Motor neuron (in vitro differentiated cells): ENCODE data around the gene EHMT1. TPM values are rescaled to one million over a fixed set of nuclear protein-coding genes. Genes with fewer than 3 reads are reported as not detected.
A peak's percentile ranks its signal among the peaks of the same experiment; 100 is the strongest.
"Not testable (repeated sequence)": the region's sequence is repeated elsewhere in the genome, so short reads cannot be mapped to it uniquely, and the experiment has no call there.

Source experiments
- ATAC-seq, 8 experiments: fragments of 200-7000 bp; cut with Tn5 transposase; replicated peaks in 6 of 8; 2 replicates each; pipeline ENCODE4 v1.8.0; 2021; ENCODE audit warnings: mild to moderate bottlenecking in 8 of 8, moderate library complexity in 8 of 8
- H3K27ac ChIP-seq, 2 donors: fragments of 250-450 bp; sonication (Bioruptor Pico); 2 replicates each; pipeline ENCODE4 v1.9.0; 2021; ENCODE audit warnings: antibody characterized with exemption in 2 of 2, mild to moderate bottlenecking in 2 of 2, moderate library complexity in 1 of 2
- H3K4me1 ChIP-seq, 2 donors: fragments of 250-450 bp; sonication (Bioruptor Pico); replicated peaks in 1 of 2; 2 replicates each; pipeline ENCODE4 v1.6.1; 2021; ENCODE audit warnings: antibody characterized with exemption in 2 of 2, mild to moderate bottlenecking in 2 of 2, moderate library complexity in 1 of 2
- H3K4me3 ChIP-seq, 5 donors: fragments of 250-450 bp; sonication (Bioruptor Pico); 2 replicates each; pipeline ENCODE4 v1.9.0; 2021; ENCODE audit warnings: antibody characterized with exemption in 5 of 5, mild to moderate bottlenecking in 5 of 5, moderate library complexity in 4 of 5
- WGBS, 10 experiments: fragments of 450-650 bp; shearing (Covaris generic); methylation state at CpG; one replicate each; pipeline ENCODE4 v1.0.0; 2022; 5-methylcytosine and 5-hydroxymethylcytosine counted together
- in situ Hi-C, 9 experiments: fragments of 400-800 bp; cut with MboI; loops; one replicate each; pipeline ENCODE4 v1.15.0; 2021; ENCODE audit warnings: low sequenced_read_pairs in 9 of 9, low pct_unique_long_range_greater_than_20kb in 2 of 9; ENCODE audit not compliant: unreplicated experiment in 9 of 9
- total RNA-seq, 8 experiments: library from RNA; unstranded; fragments of 300-600 nt; gene quantifications; 2 replicates each; pipeline versions ENCODE4 v1.2.3 to v1.2.4, GENCODE V29; 2022

EHMT1 gene
- total RNA-seq, 8 experiments from 2014 or later: 25.0 to 90.6 (median 42.6) TPM

DNA sequence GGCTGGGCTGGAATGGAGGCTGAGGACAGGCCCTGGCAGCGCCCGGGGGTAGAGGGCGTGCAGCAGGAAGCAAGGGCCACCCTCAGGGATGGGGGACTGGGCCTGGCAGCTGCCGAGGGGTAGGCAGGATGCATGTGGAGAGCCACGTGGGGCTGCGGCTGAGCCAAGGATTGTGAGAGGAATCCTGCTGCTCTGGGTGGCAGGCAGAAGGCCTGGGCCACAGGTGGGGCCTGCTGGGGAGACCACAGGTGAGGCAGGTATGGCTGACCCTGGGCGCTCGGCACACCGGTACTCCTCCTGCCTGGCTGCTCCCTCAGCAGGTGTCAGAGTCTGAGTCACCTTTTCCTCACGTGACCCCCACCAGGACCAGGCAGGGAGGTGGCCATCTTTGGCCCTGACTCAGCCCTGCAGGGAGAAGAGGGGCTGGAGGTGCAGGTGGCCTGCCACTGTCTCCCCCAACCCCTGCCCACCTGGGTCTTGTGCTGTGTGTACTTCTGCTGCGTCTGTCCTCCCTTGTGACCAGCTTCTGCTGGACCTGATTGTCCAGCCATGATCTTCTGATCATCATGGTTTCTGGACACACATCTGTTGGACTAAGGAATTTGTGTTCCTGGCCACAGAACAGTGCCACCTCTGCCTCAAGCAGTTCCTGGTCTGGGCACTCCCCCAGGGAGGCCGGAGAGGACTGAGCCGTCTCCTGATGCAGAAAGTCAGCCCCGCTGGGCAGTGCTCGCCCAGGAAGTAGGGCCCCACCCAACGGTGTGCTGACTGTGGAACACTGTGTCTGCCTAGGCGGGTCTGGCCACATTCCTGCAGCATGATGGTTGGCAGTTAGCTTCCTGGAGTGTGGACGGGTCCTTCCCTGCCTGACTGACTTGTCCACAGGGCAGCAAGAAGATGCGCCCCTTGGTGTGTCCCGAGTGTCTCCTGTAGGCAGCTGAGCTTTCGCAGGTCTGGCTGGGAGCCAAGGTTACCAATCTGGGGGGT, 6.9 kb upstream of the EHMT1 start:
- WGBS, 10 experiments: 0 to 93% (median 87%) methylated on average over 2 to 6 of the region's 21 CpGs; no CpG with 5 or more reads in 5 of the 10 experiments
- H3K4me3 ChIP-seq: no peak overlapping the region
- H3K4me1 ChIP-seq: peaks cover 12% of the 10 kb centered on the region in 2 donors
- in situ Hi-C loops: no loop called here
- H3K27ac ChIP-seq: no peak overlapping the region
- peak in 7 of 8 experiments; percentile 5 to 94 (median 33) for ATAC-seq

DNA sequence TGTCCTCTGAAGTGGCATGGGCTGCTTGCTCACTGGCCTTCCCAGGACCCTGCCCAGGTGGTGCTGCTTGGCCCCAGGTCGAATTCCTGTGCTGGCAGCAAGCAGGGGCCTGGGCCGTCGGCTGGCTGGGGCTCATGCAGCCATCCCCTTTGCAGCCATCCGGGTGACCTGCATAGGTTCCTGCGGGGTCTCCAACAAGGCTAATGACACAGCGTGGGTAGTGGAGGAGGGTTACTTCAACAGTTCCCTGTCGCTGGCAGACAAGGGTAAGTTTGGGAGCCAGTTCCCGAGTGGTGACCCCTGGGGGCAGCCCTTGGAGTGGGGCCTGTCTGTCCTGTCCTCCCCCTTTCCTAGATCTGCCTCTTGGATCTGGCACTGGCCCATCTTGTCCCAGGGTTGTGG, 6.1 kb upstream of the EHMT1 start:
- WGBS, 10 experiments: 67 to 80% methylated on average over 1 to 4 of the region's 8 CpGs; no CpG with 5 or more reads in 8 of the 10 experiments
- H3K27ac ChIP-seq: no peak overlapping the region
- in situ Hi-C loops: no loop called here
- no peak overlapping the region for H3K4me3 ChIP-seq
- ATAC-seq: peak in 1 of 8 experiments; percentile 2
- peaks cover 9 to 10% of the 10 kb centered on the region in 2 donors for H3K4me1 ChIP-seq

DNA sequence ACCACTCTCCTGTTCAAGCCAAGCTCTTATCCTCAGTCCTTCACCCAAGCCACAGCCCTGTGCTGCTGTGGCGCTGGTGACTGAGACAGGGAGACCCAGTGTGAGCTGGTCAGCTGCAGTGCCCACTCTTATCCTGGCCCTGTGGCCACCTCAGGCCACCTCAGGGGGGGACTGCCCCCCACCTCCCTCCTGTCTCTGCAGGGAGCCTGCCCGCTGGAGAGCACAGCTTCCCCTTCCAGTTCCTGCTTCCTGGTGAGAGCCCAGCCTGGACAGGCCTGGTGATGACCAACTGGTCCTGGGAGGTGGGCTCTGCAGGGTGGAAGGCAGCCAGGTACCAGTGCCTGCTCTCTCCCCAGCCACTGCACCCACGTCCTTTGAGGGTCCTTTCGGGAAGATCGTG, 5.5 kb upstream of the EHMT1 start:
- H3K4me1 ChIP-seq: peaks cover 6 to 8% of the 10 kb centered on the region in 2 donors
- peak in 1 of 8 experiments; percentile 3 for ATAC-seq
- WGBS, 10 experiments: no CpG with 5 or more reads among the region's 5 CpGs
- H3K4me3 ChIP-seq: no peak overlapping the region
- H3K27ac ChIP-seq: no peak overlapping the region
- in situ Hi-C loops: no loop called here

DNA sequence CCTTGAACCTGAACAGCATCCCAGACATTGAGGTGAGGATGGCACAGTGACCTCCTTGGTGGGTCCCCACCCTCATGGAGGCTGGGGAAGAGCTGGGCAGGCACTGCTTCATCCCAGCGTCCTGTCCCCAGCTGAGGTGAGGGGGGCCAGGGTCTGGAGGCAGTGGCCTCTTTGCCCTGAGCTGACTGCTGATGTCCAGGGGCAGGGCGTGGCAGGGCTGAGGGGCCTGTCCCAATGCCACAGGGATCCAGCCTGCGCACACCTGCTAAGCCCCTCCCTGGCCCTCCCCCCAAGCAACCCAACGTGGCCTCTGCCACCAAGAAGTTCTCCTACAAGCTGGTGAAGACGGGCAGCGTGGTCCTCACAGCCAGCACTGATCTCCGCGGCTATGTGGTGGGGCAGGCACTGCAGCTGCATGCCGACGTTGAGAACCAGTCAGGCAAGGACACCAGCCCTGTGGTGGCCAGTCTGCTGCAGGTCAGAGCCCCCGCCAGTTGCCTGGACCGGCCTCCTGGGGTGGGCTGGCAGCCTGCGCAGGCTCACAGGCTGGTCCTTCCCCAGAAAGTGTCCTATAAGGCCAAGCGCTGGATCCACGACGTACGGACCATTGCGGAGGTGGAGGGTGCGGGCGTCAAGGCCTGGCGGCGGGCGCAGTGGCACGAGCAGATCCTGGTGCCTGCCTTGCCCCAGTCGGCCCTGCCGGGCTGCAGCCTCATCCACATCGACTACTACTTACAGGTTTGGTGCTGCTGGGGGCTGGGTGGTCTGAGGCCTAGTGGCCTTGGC, 4.9 kb upstream of the EHMT1 start:
- WGBS, 10 experiments: 90 to 100% (median 100%) methylated on average over 1 to 2 of the region's 27 CpGs; no CpG with 5 or more reads in 7 of the 10 experiments
- H3K4me1 ChIP-seq: peaks cover 6 to 8% of the 10 kb centered on the region in 2 donors
- no peak overlapping the region for H3K27ac ChIP-seq
- no peak overlapping the region for H3K4me3 ChIP-seq
- no peak for ATAC-seq
- in situ Hi-C loops: no loop called here

DNA sequence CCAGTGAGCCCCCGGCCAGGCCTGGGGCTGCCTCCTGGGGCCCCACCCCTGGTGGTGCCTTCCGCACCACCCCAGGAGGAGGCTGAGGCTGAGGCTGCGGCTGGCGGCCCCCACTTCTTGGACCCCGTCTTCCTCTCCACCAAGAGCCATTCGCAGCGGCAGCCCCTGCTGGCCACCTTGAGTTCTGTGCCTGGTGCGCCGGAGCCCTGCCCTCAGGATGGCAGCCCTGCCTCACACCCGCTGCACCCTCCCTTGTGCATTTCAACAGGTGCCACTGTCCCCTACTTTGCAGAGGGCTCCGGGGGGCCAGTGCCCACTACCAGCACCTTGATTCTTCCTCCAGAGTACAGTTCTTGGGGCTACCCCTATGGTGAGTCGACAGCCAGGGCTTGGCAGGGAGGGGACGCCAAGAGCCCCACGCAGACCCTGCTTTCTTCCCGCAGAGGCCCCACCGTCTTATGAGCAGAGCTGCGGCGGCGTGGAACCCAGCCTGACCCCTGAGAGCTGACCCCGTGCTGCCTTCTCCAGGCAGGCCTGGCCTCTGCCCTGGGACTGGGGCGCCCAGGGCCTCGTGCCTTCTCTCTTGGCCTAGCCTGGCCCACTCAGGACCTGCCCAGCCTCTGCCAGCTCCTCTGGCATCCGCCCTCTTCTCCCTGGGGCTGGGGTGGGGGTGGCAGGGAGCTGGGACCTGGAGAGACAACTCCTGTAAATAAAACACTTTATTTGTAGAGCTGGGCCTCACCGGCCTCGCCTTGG, 4.0 kb upstream of the EHMT1 start:
- no peak for ATAC-seq

DNA sequence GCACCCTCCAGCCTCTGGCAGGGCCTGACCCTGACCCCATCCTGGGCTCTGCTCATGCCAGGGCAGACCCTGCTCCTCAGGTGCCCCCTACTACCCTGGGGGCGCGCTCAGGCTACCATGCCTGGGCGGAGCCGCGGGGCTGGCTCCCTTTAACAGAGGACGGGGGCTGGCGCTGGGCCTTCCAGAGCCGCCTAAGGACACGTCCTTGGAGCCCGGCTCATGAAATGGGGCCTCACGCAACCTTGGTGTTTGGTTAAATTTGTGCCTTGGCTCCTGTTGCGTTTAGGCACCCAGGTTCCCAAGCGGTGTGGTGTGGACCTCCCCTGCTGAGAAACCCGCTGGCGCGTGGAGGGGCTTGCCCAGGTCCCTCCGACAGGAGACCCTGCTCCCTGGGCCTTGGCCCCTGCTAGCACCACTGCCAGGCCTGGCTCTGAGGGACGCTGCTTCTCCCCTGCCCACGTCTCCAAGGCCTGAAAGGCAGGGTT, 3.4 kb upstream of the EHMT1 start:
- Histone ChIP-seq H3K27ac (no peak overlapping the region), H3K4me1 (peaks cover 8 to 14% of the 10 kb centered on the region in 2 donors), H3K4me3 (no peak overlapping the region)
- no peak for ATAC-seq
- 80 to 100% methylated on average over 2 of the region's 19 CpGs; no CpG with 5 or more reads in 8 of the 10 experiments for WGBS, 10 experiments
- in situ Hi-C loops: no loop called here

More for the DNA sequence above, 4.0 kb upstream of the EHMT1 start:
- Histone ChIP-seq H3K27ac (no peak overlapping the region), H3K4me3 (no peak overlapping the region), H3K4me1 (peaks cover 6 to 8% of the 10 kb centered on the region in 2 donors)
- in situ Hi-C loops: no loop called here
- WGBS, 10 experiments: 90 to 100% (median 92%) methylated on average over 2 to 9 of the region's 25 CpGs; no CpG with 5 or more reads in 7 of the 10 experiments

DNA sequence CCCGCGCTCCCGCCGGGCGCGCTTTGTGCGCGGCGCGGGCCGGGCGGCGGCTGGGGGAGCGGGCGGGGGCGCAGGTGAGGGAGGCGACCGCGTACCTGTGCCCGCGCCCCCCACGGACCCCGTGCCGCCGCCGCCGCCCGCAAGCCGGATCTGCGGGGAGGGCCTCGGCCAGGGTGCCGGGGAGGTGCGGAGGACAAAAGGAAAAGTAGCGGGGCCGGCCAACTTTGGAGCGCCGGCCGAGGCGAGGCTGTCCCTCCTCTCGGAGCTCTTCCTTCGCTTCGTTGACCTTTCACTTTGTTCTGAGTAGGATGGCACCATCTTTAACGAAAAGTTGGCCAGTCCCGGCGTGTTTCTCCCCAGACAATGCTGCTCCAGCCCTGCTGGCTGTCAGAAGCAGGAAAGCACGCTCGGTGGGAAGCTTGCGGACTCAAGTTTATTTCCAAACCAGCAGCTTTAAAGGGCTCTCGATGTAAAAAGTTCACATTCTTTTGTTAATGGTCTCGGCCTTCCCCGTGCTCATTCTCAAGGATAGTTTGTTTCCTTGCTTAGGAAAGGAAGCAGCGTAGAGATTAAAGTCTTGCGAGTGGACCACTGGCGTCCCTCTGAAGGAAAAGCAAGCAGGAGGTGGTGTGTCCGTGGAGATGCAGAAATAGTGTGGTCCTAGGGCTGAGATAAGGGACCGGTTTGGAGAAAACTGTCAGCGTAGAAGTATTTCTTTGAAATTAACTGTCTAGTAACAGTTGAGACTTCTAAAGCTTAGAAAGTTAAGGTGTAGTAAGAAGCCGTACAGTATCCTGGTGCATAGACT, 639 bp downstream of the EHMT1 start:
- peak; percentile 4 to 41 (median 12) for ATAC-seq
- in situ Hi-C loops: loop anchor here in 1 of 9 experiments (10.0 kb wide), 1 partner anchor 65 kb away; no protein-coding TSS in a partner anchor
- Histone ChIP-seq H3K4me1 (peaks cover 20 to 26% of the 10 kb centered on the region in 2 donors), H3K27ac (peak overlapping the region; percentile 23 to 93), H3K4me3 (peak overlapping the region; percentile 60 to 99 (median 81))
- WGBS, 10 experiments: 0 to 5% (median 1%) methylated on average over 1 to 16 of the region's 58 CpGs; no CpG with 5 or more reads in 2 of the 10 experiments

DNA sequence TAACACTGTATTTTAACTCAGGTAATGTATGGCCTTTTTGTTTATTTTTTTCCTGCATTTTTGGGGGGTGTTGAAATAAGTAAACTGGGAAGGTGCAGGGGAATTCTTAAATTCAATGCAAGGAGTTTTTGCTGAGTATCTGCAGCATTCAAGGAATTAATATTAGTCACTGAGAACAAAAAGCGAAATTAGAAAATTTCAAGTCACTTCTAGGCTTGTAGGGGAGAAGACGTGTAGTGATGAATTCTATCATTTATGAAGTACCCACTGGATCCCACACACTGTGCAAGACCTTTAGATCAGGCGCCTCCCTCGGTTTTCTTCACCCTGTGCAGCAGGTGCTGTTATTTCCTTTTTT, 1.2 kb downstream of the EHMT1 start:
- Histone ChIP-seq H3K27ac (no peak overlapping the region), H3K4me1 (peaks cover 20 to 26% of the 10 kb centered on the region in 2 donors), H3K4me3 (peak overlapping the region; percentile 60 to 99 (median 81))
- in situ Hi-C loops: loop anchor here in 1 of 9 experiments (10.0 kb wide), 1 partner anchor 65 kb away; no protein-coding TSS in a partner anchor
- ATAC-seq: no peak
- 33 to 71% (median 58%) methylated on average over 2 to 4 of the region's 4 CpGs; no CpG with 5 or more reads in 3 of the 10 experiments for WGBS, 10 experiments

DNA sequence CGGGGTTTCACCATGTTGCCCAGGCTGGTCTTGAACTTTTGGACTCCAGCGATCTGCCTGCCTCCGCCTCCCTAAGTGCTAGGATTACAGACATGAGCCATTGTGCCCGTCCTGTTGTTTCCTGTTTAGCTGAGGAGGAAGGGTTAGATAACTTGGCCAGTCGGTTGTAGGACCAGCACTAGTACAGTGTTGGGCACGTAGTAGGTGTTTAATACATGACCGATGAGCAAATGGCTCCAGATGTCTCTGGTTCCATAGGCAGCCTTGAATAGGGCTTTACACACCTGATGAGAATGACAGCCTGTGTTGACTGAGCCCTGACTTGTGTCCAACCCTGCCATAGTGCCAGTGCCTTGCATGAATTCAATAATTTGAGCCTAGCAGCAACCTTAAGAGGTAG, 1.8 kb downstream of the EHMT1 start:
- Histone ChIP-seq H3K27ac (no peak overlapping the region), H3K4me3 (peak overlapping the region in 3 of 5 donors; percentile 60 to 99 (median 81)), H3K4me1 (peaks cover 20 to 26% of the 10 kb centered on the region in 2 donors)
- in situ Hi-C loops: loop anchor here in 1 of 9 experiments (10.0 kb wide), 1 partner anchor 64 kb away; no protein-coding TSS in a partner anchor
- no peak for ATAC-seq
- 72 to 90% (median 85%) methylated on average over 3 to 7 of the region's 7 CpGs; no CpG with 5 or more reads in 5 of the 10 experiments for WGBS, 10 experiments

DNA sequence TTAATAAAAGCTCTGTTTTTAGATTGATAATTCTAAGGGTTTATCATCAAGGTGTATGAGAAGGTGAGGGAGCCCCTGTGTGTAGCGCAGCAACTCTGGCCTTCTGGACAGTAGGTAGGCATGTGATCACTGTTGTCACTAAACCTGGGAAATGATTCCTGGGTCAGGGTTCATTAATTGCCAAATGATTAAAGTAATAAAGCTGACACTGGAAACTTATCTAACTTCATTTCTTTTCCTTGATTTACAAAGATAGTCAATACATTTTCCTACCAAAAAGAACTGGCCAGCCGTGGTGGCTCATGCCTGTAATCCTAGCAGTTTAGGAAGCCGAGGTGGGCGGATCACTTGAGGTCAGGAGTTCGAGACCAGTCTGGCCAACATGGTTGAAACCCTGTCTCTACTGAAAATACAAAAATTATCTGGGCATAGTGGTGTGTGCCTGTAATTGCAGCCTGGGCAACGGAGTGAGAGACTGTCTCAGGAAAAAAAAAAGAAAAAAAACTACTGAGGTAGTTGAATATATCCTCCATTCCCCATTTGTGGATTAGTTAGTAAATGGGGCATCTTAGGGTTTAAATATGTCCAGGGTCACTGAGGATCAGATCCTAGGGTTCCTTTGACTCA, 2.4 kb downstream of the EHMT1 start:
- Histone ChIP-seq H3K27ac (no peak overlapping the region), H3K4me3 (peak overlapping the region in 1 of 5 donors; percentile 1), H3K4me1 (peaks cover 20 to 26% of the 10 kb centered on the region in 2 donors)
- in situ Hi-C loops: loop anchor here in 1 of 9 experiments (10.0 kb wide), 1 partner anchor 64 kb away; no protein-coding TSS in a partner anchor
- ATAC-seq: no peak
- 45 to 100% (median 64%) methylated on average over 1 to 5 of the region's 6 CpGs; no CpG with 5 or more reads in 1 of the 10 experiments for WGBS, 10 experiments

DNA sequence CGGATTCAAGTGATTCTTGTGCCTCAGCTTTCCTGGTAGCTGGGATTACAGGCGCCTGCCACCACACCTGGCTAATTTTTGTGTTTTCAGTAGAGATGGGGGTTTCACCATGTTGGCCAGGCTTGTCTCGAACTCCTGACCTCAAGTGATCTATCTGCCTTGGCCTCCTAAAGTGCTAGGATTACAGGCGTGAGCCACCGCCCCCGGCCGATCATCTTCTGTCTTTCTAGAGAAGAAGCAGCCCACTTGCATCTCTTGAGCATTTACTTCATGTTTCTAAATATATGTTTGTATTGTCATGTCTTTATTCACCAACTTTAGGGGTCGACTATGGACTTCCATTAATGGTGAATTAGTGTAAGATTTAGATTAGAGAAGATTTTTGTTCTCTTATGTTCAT, 3.4 kb downstream of the EHMT1 start:
- H3K4me1 ChIP-seq: peaks cover 19 to 25% of the 10 kb centered on the region in 2 donors
- in situ Hi-C loops: loop anchor here in 1 of 9 experiments (10.0 kb wide), 1 partner anchor 63 kb away; no protein-coding TSS in a partner anchor
- WGBS, 10 experiments: 80 to 100% (median 100%) methylated on average over 1 to 5 of the region's 8 CpGs; no CpG with 5 or more reads in 1 of the 10 experiments
- H3K27ac ChIP-seq, H3K4me3 ChIP-seq, ATAC-seq: not testable (repeated sequence)
